Fibroblast of lung (primary cell): ENCODE results near the gene CABP4. TPM values are rescaled to one million over a fixed set of nuclear protein-coding genes. Genes with fewer than 3 reads are reported as not detected.

ENCODE experiments used
- DNase-seq, 2 donors: peaks; one replicate each; pipeline versions ENCODE4 v3.0.0 to v3.0.0-alpha.2; 2010; ENCODE audit warnings: low read depth in 2 of 2
- H2AFZ ChIP-seq: 2 replicates; pipeline ENCODE4 v1.5.1; 2012; ENCODE audit warnings: low read length, control low read depth, inconsistent platforms
- H3K27ac ChIP-seq: 2 replicates; pipeline ENCODE4 v1.5.1; 2011; ENCODE audit warnings: low read length, control low read depth; ENCODE audit not compliant: insufficient read depth
- H3K27me3 ChIP-seq: 2 replicates; pipeline ENCODE4 v1.5.1; 2011; ENCODE audit warnings: mild to moderate bottlenecking, low read length; ENCODE audit not compliant: control insufficient read depth, insufficient read depth
- H3K36me3 ChIP-seq: 2 replicates; pipeline ENCODE4 v1.5.1; 2011; ENCODE audit warnings: low read length; ENCODE audit not compliant: control insufficient read depth, insufficient read depth
- H3K4me1 ChIP-seq: 2 replicates; pipeline ENCODE4 v1.5.1; 2011; ENCODE audit warnings: low read length; ENCODE audit not compliant: control insufficient read depth, insufficient read depth; ENCODE audit errors: extremely low read depth
- H3K4me2 ChIP-seq: 2 replicates; pipeline ENCODE4 v1.5.1; 2011; ENCODE audit warnings: low read length, control low read depth; ENCODE audit not compliant: insufficient read depth; ENCODE audit errors: extremely low read depth
- H3K4me3 ChIP-seq, 4 experiments: fragments of 200-600 bp in 1 of 4; sonication (generic) in 1 of 4; replicated peaks in 1 of 4; 2 replicates each; pipeline ENCODE4 v1.5.1; 2011 to 2016; ENCODE audit warnings: low read length in 4 of 4, low read depth in 3 of 4, mild to moderate bottlenecking in 3 of 4, control low read depth in 2 of 4, inconsistent platforms in 1 of 4, mixed read lengths in 1 of 4; ENCODE audit not compliant: insufficient read depth in 1 of 4; ENCODE audit errors: control extremely low read depth in 1 of 4
- H3K79me2 ChIP-seq: 2 replicates; pipeline ENCODE4 v1.5.1; 2012; ENCODE audit warnings: mild to moderate bottlenecking, low read length, inconsistent platforms; ENCODE audit not compliant: control insufficient read depth, insufficient read depth
- H3K9ac ChIP-seq: 2 replicates; pipeline ENCODE4 v1.5.1; 2011; ENCODE audit warnings: mild to moderate bottlenecking, low read length, control low read depth; ENCODE audit not compliant: insufficient read depth
- H3K9me3 ChIP-seq: 2 replicates; pipeline ENCODE4 v1.5.1; 2012; ENCODE audit warnings: low read depth, low read length; ENCODE audit not compliant: control insufficient read depth, insufficient read depth
- H4K20me1 ChIP-seq: 2 replicates; pipeline ENCODE4 v1.5.1; 2011; ENCODE audit warnings: low read length; ENCODE audit not compliant: control insufficient read depth, insufficient read depth; ENCODE audit errors: extremely low read depth
- EZH2 ChIP-seq: IDR thresholded peaks from 2 replicates; pipeline ENCODE4 v1.5.1; 2012; ENCODE audit warnings: low read length, control low read depth, mild to moderate bottlenecking; ENCODE audit errors: missing control alignments
- polyA plus RNA-seq, 2 donors: library from polyadenylated mRNA; depleted of rRNA in 1 of 2; stranded (reverse) in 1 of 2; unstranded in 1 of 2; fragments of >200 nt; gene quantifications; 2 replicates each; pipeline ENCODE4 v1.2.1, GENCODE V29; 2011 to 2012; ENCODE audit warnings: missing spikeins in 1 of 2
- total RNA-seq: library from RNA; depleted of rRNA; stranded (reverse); fragments of >200 nt; gene quantifications from 2 replicates; pipeline ENCODE4 v1.2.1, GENCODE V29; 2014
- TF ChIP-seq, protein P1 (sequence below), 2 donors: IDR thresholded peaks in 1 of 2; conservative IDR thresholded peaks in 1 of 2; 1 replicate in 1 of 2; 2 replicates in 1 of 2; pipeline ENCODE4 v1.5.1; 2011 to 2012; ENCODE audit warnings: low read length in 2 of 2, control low read depth in 1 of 2, inconsistent platforms in 1 of 2, low read depth in 1 of 2, mild to moderate bottlenecking in 1 of 2

CABP4 gene
- total and polyA plus RNA-seq, 2 donors (not counting 1 experiment from before 2014, with no cell fraction given) = not detected

DNA sequence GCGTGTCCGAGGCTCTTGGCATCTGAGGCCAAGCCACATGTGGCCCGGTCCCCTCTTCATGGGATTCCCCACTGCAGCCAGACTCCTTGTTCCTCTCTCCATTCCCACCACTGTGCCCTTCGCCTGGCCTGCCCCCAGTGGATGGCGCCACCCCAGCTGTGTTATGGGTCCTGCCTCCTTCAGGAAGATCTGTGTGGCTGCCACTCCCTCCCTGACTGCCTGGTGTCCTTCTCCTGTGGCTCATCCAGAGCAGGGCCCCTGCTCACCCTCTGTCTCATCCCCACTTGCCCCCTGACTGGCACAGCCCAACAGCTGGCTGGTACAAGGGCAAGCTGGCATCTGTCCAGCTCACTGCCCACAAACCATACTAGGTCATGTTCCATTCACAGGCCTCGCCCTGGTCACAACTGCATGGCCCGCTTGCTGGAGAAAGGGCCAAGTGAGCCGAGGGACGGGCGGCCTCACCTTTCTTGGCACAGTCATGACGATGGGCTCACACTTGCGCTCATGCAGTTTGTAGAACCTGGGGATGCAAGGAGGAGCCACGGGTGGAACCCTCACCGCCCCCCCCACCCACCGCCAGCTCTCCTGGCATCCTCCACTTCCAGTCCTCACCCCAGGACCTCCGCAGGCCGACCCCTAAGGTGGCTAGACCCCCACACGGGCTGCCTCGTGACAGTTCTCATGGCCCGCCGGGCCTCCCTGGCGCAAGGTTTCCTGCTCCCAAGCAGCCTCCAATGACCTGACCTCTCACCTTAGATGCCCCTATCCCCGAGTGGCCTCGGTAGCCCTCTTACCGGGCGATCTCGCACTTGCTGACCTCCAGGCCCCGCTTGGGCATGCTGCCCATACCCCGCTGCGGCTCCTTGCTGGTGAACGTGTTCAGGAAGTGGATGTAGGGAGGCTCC lies 15.6 kb upstream of the CABP4 start:
- Histone ChIP-seq H3K9ac (no peak overlapping the region), H3K27ac (no peak overlapping the region), H3K27me3 (no peaks in the 10 kb centered on the region), H3K79me2 (peaks cover 11% of the 10 kb centered on the region), H3K4me3 (no peak overlapping the region), H3K4me2 (no peak overlapping the region), H2AFZ (no peak overlapping the region), H4K20me1 (no peaks in the 10 kb centered on the region), H3K36me3 (peaks cover 29% of the 10 kb centered on the region), H3K4me1 (peaks cover 3% of the 10 kb centered on the region), H3K9me3 (no peaks in the 10 kb centered on the region)
- TF ChIP-seq EZH2 = no peak
- TF ChIP-seq, protein P1, sequence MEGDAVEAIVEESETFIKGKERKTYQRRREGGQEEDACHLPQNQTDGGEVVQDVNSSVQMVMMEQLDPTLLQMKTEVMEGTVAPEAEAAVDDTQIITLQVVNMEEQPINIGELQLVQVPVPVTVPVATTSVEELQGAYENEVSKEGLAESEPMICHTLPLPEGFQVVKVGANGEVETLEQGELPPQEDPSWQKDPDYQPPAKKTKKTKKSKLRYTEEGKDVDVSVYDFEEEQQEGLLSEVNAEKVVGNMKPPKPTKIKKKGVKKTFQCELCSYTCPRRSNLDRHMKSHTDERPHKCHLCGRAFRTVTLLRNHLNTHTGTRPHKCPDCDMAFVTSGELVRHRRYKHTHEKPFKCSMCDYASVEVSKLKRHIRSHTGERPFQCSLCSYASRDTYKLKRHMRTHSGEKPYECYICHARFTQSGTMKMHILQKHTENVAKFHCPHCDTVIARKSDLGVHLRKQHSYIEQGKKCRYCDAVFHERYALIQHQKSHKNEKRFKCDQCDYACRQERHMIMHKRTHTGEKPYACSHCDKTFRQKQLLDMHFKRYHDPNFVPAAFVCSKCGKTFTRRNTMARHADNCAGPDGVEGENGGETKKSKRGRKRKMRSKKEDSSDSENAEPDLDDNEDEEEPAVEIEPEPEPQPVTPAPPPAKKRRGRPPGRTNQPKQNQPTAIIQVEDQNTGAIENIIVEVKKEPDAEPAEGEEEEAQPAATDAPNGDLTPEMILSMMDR (conservative IDR thresholded peaks at IDR 0.05 in 1 of 2, IDR thresholded peaks at IDR 0.05 in 1 of 2; ENCODE audit: low read depth in 1 of 2, low read length in 2 of 2) = peak in 1 of 2 donors; percentile 12
- peak in 1 of 2 donors; percentile 14 for DNase-seq

DNA sequence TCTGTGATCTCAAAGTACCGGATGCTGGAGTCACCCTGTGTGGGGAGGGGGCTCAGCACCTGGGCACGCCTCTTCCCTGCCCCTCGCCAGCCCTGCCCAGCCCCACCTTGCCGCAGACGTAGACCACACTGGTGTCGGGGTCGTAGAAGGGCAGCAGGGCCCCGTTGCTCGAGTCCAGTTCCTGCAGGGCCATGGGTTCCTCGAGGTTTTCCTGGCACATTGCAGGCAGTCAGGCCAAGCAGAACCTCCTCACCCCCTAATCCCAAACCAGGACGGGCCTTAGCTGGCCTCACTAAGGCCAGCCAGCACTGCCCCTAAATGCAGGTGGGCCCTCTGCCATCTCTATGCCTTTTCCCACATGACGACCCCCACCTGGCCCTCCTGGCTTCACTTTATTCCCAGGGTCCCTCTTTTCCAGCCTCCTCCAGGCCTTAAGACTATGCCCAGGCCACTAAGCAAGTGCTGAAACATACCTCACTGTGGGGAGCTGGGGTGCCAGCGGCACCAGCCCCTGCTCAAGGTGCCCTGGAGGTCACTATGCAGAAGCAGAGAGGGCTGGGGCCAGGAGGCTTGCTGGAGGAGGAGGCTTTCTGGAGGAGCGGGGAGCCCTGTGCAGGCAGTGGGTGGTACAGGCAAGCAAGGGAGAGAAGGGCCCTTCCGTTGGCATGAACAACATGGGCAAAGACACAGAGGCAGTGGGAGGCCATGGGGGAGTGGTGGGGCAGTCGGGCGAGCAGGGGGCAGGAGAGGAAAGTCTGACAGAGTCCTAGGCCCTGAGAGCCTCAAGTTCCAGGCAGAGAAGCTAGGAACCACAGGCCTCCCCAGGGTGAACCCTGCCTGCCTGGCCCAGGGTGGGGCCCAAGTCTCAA lies 14.7 kb upstream of the CABP4 start:
- H3K4me2 ChIP-seq = no peak overlapping the region
- H3K36me3 ChIP-seq = peaks cover 22% of the 10 kb centered on the region
- no peak overlapping the region for H3K4me3 ChIP-seq
- H3K9me3 ChIP-seq = no peaks in the 10 kb centered on the region
- no peak overlapping the region for H3K9ac ChIP-seq
- peaks cover 3% of the 10 kb centered on the region for H3K4me1 ChIP-seq
- no peak overlapping the region for H3K27ac ChIP-seq
- no peak for DNase-seq
- no peak overlapping the region for H2AFZ ChIP-seq
- H4K20me1 ChIP-seq = no peaks in the 10 kb centered on the region
- no peaks in the 10 kb centered on the region for H3K27me3 ChIP-seq
- H3K79me2 ChIP-seq = peaks cover 11% of the 10 kb centered on the region
- TF ChIP-seq, protein P1 (conservative IDR thresholded peaks at IDR 0.05 in 1 of 2, IDR thresholded peaks at IDR 0.05 in 1 of 2; ENCODE audit: low read depth in 1 of 2, low read length in 2 of 2) = no peak
- no peak for TF ChIP-seq EZH2

DNA sequence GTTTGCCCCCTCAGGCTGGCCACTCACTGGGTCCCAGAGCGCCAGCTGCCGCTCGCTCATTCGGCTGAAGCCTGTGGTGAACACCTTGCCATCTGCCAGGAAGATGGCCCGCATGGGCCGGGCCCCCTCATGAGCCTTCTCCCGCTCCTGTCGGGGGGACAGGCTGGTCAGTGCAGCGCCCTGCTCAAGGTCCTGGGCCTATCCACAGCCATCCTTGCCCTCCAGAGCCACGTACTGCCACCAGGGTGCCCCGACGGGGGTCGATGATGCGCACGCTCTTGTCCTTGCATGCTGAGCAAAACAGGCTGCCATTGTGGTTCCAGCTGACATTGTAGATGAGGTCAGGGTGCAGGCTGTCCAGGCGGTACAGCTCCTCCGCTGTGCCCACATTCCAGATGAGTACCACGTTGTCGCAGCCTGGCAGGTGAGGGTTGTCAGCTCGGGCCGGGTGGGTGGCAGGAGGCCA lies 14.0 kb upstream of the CABP4 start:
- Histone ChIP-seq H3K4me1 (peaks cover 3% of the 10 kb centered on the region), H3K4me2 (no peak overlapping the region), H3K36me3 (peaks cover 19% of the 10 kb centered on the region), H3K4me3 (no peak overlapping the region), H2AFZ (no peak overlapping the region), H3K27me3 (no peaks in the 10 kb centered on the region), H4K20me1 (no peaks in the 10 kb centered on the region), H3K9me3 (no peaks in the 10 kb centered on the region), H3K9ac (no peak overlapping the region), H3K27ac (no peak overlapping the region), H3K79me2 (peaks cover 11% of the 10 kb centered on the region)
- no peak for DNase-seq
- TF ChIP-seq, protein P1 (conservative IDR thresholded peaks at IDR 0.05 in 1 of 2, IDR thresholded peaks at IDR 0.05 in 1 of 2; ENCODE audit: low read depth in 1 of 2, low read length in 2 of 2) = no peak
- TF ChIP-seq EZH2 = no peak
